NCI-H2171 (cell line): Measurements from ENCODE around the gene EDA.

Source experiments
- DNase-seq: peaks from one replicate; lab custom pipeline; 2025; lab: John Stamatoyannopoulos, UW

The EDA gene

DNA sequence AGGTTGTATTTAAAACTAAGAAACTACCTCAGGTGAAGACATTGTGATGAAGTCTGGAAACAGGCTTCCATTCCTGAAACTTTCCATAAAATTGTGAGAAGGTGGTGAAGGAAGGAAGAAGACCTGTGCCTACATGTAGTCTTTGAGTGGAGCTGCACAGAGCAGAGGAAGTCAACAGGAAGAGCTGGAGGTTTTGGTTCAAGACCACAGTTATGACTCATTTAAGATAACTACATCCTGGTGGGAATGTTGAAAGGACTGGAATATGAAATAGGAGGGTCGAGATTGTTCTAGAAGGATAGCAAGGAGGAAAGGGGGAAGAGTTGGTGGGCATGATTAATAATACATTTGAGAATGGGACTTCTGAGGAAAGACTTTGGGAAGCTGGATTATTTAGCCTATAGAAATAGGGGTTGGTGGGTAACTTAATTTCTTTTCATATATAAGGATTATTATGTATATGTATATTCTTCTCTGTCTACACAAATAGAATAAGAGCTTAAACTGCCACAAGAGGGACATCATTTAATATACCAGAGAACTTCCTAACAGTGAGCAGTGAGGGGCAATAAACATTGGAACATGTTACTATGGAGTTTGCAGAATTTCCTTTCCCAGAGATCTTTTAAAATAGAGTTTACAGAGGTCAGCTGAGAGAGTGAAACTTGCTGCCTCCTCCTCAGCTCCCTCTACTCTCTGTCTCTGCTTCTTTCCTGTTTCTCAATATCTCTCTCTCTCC lies 410.4 kb downstream of the EDA start:
- DNase-seq = no peak

DNA sequence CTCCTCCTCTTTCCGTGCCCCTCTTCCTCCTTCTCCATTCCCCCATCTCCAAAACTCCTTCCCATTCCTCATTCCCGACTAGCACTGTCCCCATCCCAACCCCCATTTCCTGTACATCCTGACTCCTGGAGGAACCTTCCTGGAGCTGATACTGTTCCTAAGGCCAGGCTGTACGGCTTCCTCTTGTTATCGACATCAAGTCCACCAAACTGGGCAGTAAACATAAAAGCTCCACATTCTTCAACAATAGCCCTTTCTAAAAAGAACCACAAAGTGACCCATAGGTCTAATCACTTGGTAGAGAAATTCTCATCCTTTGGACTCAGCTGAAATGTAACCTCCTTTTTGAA lies 410.9 kb downstream of the EDA start:
- no peak for DNase-seq

DNA sequence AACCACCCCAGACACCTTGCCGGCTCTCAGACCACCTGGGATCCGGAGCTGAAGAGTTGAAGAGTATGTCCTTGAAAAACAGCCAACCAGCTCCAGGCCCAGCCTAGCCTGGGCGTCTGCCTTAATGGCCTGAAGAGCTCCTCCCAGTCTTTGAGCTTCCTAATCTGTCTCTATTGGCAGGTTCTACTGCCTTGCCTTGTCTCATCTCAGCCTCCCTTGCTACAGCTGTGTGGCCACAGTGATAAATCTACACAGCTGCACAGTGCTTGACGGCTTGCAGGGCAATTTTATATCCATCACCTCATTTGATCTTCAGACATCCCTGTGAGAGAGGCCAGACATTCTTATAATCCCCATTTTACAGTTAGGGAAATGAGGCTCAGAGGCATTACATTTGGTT lies 413.9 kb downstream of the EDA start:
- DNase-seq = no peak

DNA sequence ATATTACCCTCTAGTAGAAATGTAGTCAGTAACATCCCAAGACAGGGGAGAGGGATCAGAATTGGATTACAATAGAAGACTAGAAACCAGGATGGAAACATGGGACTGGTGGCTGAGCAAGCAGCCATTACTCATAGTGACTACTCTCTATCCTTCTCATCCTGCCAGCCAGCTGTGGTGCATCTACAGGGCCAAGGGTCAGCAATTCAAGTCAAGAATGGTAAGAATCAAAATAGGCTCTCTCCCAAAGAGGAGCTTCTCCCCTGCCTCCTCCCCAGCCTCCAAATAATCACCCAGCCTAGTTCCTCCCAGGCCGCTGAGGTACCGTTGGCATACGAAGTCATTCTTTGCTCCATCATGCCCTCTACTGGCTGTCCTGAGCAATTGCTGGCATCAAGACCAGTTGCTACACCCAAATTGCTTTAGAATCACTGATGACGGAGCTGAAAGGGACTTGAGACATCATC lies 414.4 kb downstream of the EDA start:
- peak; percentile 1 for DNase-seq

DNA sequence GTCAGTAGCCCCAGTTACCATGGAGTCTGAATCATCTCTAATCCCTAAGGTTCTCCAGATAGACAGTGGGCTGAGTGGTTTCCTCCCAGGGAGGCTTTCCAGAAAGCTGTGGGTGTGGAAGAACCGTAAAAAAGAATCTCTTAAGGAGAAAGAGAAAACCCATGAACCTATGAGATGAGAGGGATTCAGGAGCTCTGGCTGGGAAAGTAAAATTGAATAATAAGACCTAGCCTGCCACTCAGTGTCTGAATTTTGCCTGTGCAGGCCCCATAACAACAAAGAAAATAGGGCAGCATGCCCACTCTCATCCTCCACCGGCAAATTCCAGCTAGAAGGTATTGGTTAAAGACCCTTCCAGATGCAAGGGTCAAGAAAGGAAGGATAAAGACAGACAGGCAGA lies 416.9 kb downstream of the EDA start:
- no peak for DNase-seq

DNA sequence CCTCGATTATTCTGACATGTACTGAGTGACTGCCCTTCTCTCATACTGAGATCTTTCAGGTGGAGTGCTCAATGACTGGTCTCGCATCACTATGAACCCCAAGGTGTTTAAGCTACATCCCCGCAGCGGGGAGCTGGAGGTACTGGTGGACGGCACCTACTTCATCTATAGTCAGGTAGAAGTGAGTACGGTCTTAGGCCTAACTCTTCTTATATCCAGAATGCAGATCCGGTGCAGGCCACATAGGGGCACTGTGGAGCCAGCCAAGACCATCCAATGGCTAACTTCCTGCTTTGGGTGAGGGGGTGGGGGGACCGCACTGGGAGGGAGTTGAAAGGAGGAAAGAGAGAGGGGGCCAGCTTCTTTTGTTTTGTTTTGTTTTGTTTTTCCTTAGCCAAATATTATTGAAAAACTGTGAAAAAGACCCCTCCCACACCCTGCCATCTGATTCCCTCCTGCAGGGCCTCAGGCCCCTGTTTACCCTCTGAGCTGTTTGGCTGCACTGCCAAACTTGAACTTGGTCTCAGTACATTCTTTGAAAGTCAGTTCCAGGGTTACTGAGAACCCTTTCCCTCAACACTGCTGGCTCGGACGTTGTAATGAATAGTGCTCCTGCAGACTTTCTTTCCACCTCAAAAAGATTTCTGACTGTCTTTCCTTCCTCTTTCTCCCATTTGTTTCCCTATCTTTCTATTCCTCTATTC lies 417.6 kb downstream of the EDA start:
- no peak for DNase-seq

DNA sequence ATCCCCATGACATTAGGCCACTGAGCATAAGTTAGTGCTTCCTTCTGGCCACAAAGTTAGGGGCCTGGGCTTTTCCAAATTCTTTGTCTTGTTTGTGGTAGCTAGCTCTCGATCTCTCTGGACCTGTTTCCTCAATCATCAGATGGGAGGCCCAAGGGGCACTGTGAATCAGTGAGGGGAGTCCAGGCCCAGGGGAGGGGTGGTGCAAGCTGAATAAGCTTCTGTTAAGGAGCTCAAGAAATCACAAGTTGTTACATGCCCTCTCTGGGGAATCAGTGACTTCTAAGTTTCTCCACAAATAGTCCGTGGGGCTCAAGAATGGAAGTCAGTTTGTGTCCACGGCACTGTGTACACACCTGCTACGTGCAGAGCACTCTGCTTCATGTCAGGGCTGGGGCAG lies 418.7 kb downstream of the EDA start:
- no peak for DNase-seq

DNA sequence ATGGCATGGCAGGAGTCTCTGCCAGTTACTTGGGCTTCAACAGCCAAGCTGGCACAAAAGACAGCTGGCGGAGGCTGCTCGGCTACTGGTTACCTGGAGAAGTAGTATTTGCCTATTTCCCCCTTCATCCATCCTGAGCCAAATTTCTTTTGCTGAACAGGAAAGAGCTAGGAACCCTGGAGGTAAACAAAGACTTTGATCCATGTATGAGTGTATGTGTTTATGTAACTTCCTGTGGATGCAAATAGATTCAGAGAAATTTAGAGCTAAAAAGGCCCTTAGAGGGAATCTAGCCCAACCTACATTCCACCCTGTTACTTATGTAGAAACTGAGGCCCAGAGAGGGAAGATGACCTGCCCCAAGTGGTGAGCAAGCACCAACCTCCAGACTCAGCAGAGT lies 422.6 kb downstream of the EDA start:
- DNase-seq = no peak

DNA sequence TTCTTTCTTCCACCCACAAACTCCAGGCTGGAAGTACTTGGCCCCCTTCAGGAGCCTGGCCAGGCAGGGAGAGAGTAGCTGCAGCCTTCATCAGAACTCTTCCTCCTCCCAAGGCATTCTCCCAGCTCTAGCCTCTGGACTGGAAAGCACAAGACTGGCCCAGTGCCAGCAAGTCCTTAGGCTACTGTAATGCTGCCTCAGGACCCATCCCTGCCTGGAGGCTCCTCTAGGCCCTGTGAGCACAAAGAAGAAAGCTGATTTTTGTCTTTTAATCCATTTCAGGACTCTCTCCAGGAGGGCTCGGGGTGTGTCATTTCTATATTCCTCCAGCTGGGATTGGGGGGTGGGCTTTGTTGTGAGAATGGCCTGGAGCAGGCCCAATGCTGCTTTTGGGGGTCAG lies 423.0 kb downstream of the EDA start:
- no peak for DNase-seq

DNA sequence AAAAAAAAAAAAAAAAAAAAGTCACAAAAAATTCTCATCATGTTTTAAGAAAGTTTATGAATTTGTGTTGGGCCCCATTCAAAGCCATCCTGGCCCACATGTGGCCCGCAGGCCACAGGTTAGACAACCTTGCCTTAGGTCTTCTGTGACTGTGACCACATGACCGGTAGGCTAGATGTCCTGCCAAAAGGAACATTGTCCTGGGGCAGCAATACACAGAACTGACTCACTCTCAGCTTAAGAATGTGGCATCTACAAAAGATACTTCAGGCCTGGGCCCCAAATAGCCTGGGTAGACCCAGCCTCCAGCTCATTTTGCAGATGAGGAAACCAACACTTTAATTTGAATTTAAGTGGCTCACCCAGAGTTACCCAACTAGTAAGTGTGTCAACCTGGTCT lies 423.8 kb downstream of the EDA start:
- no peak for DNase-seq

DNA sequence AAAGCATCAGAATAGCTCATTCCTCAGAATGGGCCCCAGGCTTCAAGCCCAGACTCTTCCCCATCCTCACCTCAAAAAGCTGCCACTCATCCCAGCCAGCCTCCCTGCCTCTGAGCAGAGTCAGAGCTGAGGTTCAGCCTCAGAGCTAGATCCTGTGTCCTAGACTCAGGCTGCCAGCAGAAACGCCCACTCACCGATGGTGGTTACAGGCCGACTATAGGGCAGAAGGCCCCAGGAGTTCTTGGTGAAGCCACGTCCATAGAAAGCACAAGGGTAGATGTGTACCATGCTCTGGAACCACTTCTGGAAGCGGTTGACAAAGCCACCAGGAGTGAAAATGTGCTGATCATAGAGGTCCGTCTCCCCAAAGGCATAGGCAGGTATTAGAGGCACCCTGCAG lies 426.1 kb downstream of the EDA start:
- DNase-seq = no peak

DNA sequence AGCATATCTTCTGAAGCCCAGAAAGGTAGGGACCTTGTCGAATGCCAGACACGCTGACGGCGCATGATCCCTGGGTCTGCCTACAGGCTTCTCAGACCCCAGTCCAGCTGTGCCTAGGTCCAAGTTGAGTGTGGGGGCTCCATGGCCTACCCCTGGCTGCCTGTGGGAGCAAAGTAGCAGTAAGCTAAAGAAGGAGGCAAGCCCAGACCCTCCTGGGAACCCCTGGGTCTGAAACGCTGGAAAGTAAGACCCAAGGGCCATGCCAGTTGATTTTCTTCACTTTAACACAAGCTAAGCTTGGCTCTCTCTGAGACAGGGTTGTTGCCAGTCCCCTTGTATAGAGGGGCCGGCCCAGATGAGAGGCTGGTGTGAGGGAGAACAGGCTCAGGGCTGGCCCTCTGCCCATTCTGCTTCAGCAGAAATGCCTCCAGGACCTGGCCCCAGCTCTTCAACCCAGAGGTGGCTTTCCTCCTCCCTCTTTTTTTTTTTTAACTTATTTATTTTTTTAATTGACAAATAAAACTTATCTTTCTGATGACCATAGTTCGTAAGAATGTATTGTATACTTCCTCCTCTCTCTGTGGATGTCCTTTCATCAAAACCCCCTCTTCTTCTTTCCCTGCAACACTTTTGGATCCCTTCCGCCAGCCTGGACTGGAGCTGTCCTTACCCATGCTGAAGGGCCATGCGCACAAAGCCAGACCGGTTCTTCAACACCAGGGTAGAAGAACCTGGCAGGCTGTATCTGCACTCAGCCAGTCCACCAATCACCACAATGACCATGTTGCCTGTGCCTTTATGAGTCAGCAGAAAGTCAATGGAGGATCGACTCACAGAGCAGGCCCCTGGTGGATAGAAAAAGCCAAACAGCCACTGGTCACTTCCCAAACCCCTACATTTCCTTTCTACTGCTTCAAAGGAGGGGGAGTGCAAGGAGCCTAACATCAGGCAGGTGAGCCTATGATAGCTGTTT lies 426.8 kb downstream of the EDA start:
- DNase-seq = no peak

DNA sequence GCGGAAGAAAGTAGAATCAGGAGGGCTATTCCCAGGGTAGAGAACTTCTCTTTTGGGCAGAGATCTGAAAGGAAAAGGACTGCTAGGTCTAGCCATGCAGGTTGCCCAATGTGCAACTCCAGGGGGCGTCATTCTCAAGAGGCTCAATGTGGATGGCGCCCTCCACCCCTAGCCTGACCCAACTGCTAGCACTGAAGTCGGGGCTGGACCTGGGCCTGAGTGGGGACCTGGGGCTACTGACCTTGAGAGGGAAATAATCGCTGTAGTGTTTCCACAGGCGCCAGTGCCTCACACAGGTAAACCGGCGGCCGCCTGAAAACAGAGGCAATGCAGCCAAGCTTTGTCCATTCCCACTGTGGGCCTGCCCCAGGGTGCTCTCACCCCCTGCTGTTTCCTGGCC lies 427.8 kb downstream of the EDA start:
- DNase-seq = no peak

DNA sequence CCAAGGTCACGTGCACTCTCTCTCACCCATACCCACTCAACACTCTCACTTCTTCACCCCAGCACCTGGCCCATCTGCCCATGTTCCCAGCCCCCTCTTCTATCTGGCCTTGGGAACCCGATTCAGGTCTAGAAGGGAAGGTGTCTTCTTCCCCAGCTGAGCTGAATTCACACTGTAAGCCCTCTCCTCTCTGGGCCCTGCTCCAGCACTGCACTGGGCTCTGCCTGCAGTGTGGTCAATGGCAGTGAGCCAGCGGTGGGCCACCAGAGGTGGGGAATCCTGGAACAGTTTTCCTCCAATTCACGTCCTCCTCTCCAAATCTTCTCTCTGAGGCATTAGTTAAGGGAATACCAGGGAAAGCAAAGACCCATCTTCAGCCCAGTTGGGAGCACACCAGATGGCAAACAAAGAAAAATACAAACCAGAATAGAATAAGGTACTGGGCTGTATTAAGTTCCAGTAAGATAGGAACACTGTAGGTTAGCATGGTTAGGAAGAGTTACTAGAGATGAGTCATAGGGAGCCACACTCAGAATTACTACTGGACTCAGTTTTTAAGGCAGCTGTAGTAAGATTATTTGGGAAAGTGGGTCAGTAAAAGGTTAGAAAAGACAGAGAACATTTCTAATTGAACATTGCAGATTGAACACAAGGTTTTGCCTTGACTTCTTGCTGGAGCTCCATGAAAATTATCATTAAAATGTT lies 428.8 kb downstream of the EDA start:
- DNase-seq = no peak

DNA sequence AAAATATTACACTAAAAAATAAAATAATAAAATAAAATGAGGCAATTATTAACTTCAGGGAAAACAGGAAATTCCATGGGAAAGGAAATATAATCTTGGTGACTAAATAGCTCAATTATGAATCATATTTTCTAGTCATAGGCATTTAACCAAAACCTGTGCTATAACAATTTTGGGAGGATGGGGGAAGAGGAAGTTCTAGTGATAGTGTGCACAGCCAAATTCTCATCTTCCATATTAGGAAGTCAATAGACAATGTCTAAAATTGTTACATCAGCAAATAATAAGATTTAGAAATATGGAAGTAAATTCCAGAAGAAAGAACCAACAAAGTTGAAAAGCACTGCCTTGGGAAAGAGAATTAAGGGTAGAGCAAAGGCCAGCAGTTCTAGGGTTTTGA lies 431.1 kb downstream of the EDA start:
- DNase-seq = no peak

DNA sequence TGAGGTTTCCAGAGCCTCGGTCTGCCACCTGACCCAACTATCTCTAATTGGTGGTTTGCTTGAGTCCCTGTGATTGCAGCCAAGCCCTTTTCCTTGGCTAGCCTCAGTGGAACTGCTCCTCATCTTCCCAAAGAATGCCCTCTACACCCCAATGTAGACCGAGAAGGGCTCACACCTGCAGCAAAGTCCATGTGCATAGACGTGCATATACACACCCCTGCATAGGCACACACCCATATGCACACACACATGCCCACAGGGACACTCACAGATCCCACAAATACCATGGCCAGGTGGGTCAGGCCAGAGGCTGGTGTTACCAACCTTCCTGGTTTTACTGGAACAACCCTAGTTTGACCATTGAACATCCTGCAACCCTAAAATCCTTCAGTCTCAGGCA lies 433.5 kb downstream of the EDA start:
- DNase-seq = no peak

DNA sequence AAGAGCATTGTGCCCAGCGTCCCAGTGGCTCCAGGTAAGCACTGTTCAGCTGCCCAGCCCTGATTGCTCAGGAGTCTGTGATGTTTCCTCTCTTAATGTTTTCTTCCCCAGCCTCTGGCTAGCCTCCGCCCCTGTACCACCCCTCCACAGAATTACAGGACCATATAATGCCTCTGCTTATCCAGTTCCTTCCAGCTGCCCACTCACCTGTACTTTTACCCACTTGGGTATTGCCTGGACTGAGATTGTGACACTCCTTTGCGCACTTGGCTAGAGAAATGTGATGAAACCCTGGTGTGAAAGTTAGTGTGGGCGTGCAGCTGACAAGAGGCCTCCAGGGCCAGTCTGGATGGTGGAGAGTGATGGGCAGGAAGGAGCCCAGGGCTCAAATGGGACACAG lies 434.0 kb downstream of the EDA start, which contains the start of gene AWAT2:
AWAT2 (minus strand) TSS at position 14 of the 400 bp plus-strand sequence; CDS start at position 8, 6 bp downstream.
- DNase-seq = no peak

DNA sequence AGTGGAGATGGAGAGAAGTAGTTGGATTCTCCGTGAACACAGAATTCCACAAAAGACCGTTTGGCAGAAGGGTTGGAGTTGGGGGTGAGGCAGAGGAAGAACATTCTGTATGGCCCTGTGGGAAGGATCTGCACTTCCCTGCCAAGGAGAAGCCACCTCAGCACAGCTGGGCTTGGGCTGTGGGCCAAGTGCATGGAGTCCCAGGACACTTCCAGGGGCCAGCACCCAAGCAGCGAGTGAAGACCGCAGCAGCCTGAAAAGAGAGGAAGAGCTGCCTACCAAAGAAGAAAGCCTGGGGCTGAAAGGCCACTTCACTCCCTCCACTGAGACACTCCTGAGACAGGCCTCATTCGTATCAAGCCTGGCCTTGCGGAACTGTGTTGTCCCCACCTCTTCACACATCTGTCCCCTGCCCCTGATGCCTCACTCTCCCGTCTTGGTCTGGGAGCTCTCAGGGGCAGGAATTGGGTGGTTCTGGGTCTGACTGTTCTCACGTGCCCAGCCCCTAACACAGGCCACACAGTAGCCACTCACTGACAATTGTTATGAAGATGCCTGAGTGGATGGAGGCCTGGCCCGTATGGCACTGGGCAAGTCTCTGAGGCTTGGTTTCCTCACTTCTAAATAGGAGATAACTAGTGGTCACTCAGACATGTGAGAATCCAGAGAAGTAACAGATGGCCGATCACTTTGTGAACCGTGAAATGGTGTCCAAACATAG lies 437.1 kb downstream of the EDA start:
- no peak for DNase-seq

DNA sequence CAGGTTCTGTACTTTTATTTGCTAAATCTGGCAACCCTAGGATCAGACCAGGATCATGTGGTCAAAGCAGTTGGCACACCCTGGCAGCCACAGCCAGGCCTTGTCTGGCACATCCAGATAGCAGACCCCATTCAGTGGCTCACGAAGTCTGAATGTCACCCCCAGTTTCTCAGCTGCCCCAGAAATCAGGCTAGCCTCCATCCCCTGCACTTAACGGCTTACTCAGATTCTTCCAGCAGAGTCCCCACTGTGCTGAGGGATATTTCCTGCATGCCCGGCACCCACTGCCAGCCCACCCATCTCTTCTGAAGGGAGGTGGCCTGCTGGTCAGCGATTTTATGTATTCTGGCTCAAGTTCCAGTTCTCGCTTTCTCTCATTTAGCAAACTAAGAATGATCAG lies 438.5 kb downstream of the EDA start:
- no peak for DNase-seq

DNA sequence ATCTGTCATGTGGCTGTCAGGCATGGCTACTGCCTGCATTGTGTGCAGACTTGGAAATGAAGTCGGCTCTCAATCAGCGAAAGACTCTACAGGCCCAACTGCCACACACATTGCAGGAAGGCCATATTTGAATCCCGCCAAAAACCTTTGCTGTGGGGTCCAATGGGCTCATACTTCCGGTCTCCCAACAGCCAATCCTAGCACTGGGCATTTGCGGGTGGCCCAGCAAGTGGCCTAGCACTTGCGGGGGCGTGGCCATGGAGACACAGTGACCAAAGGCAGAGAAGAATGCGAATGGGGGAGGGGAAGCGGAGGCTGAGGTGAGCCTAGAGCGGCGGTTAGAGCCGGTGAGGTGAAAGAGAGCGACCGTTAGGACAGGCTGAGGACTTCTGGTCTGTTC lies 446.2 kb downstream of the EDA start, which contains the start of gene OTUD6A:
OTUD6A (plus strand) TSS at position 382 of the 400 bp plus-strand sequence. CDS start 68 bp downstream, outside the sequence.
- DNase-seq = no peak

DNA sequence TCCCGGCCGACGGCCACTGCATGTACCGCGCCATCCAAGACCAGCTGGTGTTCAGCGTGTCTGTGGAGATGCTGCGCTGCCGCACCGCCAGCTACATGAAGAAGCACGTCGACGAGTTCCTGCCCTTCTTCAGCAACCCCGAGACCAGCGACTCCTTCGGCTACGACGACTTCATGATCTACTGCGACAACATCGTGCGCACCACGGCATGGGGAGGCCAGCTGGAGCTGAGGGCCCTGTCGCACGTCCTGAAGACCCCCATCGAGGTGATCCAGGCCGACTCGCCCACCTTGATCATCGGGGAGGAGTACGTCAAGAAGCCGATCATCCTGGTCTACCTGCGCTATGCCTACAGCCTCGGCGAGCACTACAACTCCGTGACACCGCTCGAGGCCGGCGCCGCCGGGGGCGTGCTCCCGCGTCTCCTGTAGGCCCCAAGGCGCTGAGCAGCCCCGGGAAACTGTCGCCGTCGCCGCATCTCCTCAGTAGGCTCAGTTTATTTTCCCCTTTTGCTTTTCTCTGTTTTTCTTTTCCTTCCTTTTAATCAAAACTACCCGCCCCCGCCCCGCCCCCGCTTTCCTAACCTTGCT lies 447.1 kb downstream of the EDA start:
- no peak for DNase-seq
